ENCODE data around the gene PPP1R13L.

The PPP1R13L gene

GRCh38 chr19:45400192-45400591, 4.7 kb downstream of the PPP1R13L start:
- no peaks in the 10 kb centered on the region for H3K9me3 ChIP-seq (ENCODE audit: insufficient read depth, low read depth, low read length)
- no peaks in the 10 kb centered on the region for H3K79me2 ChIP-seq (ENCODE audit: insufficient read depth, low read length)
- no peaks in the 10 kb centered on the region for H3K9me2 ChIP-seq (replicated peaks; ENCODE audit: low read depth, low read length)
- no peak overlapping the region for H2AFZ ChIP-seq (ENCODE audit: low read length)
- H3K4me2 ChIP-seq (ENCODE audit: low read depth, low read length, poor library complexity, severe bottlenecking): no peak overlapping the region
- no peaks in the 10 kb centered on the region for H3K36me3 ChIP-seq (ENCODE audit: insufficient read depth, low read length)
- H3F3A ChIP-seq (ENCODE audit: low read depth): no peaks in the 10 kb centered on the region
- H3K9ac ChIP-seq (ENCODE audit: low read depth, low read length, poor library complexity, severe bottlenecking): no peak overlapping the region
- TF ChIP-seq EZH2phosphoT487 (IDR thresholded peaks at IDR 0.05; ENCODE audit: borderline replicate concordance) (no peak), CTCF (conservative IDR thresholded peaks at IDR 0.05; ENCODE audit: low read length) (no peak)
- H3K4me3 ChIP-seq (ENCODE audit: low read length, poor library complexity, severe bottlenecking): no peak overlapping the region
- no peaks in the 10 kb centered on the region for H4K20me1 ChIP-seq (ENCODE audit: insufficient read depth, low read length, poor library complexity, severe bottlenecking)
- H3K4me1 ChIP-seq (ENCODE audit: insufficient read depth, low read length, poor library complexity, severe bottlenecking): peaks cover 9% of the 10 kb centered on the region
- no peaks in the 10 kb centered on the region for H3K27me3 ChIP-seq (ENCODE audit: insufficient read depth, low read length, poor library complexity, severe bottlenecking)

- no peak overlapping the region for H3K9ac ChIP-seq (ENCODE audit: low read depth, low read length, poor library complexity, severe bottlenecking)
- no peaks in the 10 kb centered on the region for H4K20me1 ChIP-seq (ENCODE audit: insufficient read depth, low read length, poor library complexity, severe bottlenecking)
- no peak overlapping the region for H3K4me2 ChIP-seq (ENCODE audit: low read depth, low read length, poor library complexity, severe bottlenecking)
- no peaks in the 10 kb centered on the region for H3F3A ChIP-seq (ENCODE audit: low read depth)
- no peaks in the 10 kb centered on the region for H3K27me3 ChIP-seq (ENCODE audit: insufficient read depth, low read length, poor library complexity, severe bottlenecking)
- H3K36me3 ChIP-seq (ENCODE audit: insufficient read depth, low read length): no peaks in the 10 kb centered on the region
- no peaks in the 10 kb centered on the region for H3K4me1 ChIP-seq (ENCODE audit: insufficient read depth, low read length, poor library complexity, severe bottlenecking)
- H3K79me2 ChIP-seq (ENCODE audit: insufficient read depth, low read length): no peaks in the 10 kb centered on the region
- TF ChIP-seq CTCF (conservative IDR thresholded peaks at IDR 0.05; ENCODE audit: low read length) (no peak), EZH2phosphoT487 (IDR thresholded peaks at IDR 0.05; ENCODE audit: borderline replicate concordance) (no peak)
- H2AFZ ChIP-seq (ENCODE audit: low read length): no peak overlapping the region
- no peaks in the 10 kb centered on the region for H3K9me3 ChIP-seq (ENCODE audit: insufficient read depth, low read depth, low read length)
- no peaks in the 10 kb centered on the region for H3K9me2 ChIP-seq (replicated peaks; ENCODE audit: low read depth, low read length)
- no peak overlapping the region for H3K4me3 ChIP-seq (ENCODE audit: low read length, poor library complexity, severe bottlenecking)
Observed at GRCh38 chr19:45395821-45396617, 8.8 kb downstream of the PPP1R13L start.

GRCh38 chr19:45391871-45392665, 12.8 kb downstream of the PPP1R13L start:
- Histone ChIP-seq H3K79me2 (ENCODE audit: insufficient read depth, low read length) (no peaks in the 10 kb centered on the region), H3K36me3 (ENCODE audit: insufficient read depth, low read length) (no peaks in the 10 kb centered on the region), H3K9me3 (ENCODE audit: insufficient read depth, low read depth, low read length) (no peaks in the 10 kb centered on the region), H3K9me2 (replicated peaks; ENCODE audit: low read depth, low read length) (no peaks in the 10 kb centered on the region), H3K4me2 (ENCODE audit: low read depth, low read length, poor library complexity, severe bottlenecking) (no peak overlapping the region), H3F3A (ENCODE audit: low read depth) (no peaks in the 10 kb centered on the region), H3K4me1 (ENCODE audit: insufficient read depth, low read length, poor library complexity, severe bottlenecking) (no peaks in the 10 kb centered on the region), H2AFZ (ENCODE audit: low read length) (peak overlapping the region; percentile 56; the same call in 1 of the 2 replicates), H4K20me1 (ENCODE audit: insufficient read depth, low read length, poor library complexity, severe bottlenecking) (no peaks in the 10 kb centered on the region), H3K27me3 (ENCODE audit: insufficient read depth, low read length, poor library complexity, severe bottlenecking) (no peaks in the 10 kb centered on the region), H3K4me3 (ENCODE audit: low read length, poor library complexity, severe bottlenecking) (no peak overlapping the region), H3K9ac (ENCODE audit: low read depth, low read length, poor library complexity, severe bottlenecking) (no peak overlapping the region)
- TF ChIP-seq CTCF (conservative IDR thresholded peaks at IDR 0.05; ENCODE audit: low read length): no peak
- no peak for TF ChIP-seq EZH2phosphoT487 (IDR thresholded peaks at IDR 0.05; ENCODE audit: borderline replicate concordance)
